Ecto neural progenitor cell (in vitro differentiated cells): ENCODE measurements around the gene GOT2.
"Not testable (repeated sequence)": the region's sequence is repeated elsewhere in the genome, so short reads cannot be mapped to it uniquely, and the experiment has no call there.

Experiments used
- DNase-seq: peaks from one replicate; pipeline ENCODE4 v3.0.0-alpha.2; 2018; ENCODE audit warnings: low spot score

Gene GOT2

DNA sequence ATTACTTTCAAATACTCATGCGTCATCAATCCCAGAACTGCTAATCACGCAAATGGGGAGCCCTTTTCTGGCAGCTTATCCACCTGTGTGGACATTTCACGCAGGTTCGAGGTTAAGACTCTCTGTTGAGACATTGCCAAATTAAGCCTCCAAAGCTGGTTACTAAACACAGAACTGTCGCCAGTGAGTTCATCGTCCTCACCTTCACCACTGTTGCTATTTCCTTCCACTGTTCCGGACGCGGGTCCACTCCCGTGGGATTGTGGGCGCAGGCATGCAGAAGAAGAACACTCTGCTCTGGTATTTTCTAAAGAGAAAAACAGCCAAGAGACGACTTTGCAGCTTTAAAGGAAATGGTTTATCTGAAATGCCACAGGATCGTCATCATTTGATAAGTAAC is 16.1 kb downstream of the GOT2 start:
- DNase-seq: no peak

DNA sequence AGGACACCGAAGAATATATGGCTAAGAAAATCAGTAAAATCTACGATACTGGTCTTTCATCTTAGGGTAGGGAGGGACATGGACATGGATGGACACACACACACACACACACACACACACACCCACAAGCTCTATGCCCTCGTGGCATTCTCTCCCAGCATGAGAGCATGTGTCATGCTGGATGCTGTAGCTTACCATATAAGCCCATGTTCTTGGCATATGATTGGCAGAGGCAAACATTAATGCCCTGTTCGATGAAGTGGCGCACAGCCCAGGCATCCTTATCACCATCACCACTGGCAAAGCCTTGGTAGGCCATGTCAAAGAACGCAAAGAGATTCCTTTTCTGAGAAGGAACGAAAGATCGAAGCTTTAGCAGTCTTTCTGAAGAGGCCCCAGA is 17.6 kb downstream of the GOT2 start:
- no peak for DNase-seq

- no peak for DNase-seq
These were observed 20.4 kb downstream of the GOT2 start for GRCh38 chr16:58713742-58714141.

DNA sequence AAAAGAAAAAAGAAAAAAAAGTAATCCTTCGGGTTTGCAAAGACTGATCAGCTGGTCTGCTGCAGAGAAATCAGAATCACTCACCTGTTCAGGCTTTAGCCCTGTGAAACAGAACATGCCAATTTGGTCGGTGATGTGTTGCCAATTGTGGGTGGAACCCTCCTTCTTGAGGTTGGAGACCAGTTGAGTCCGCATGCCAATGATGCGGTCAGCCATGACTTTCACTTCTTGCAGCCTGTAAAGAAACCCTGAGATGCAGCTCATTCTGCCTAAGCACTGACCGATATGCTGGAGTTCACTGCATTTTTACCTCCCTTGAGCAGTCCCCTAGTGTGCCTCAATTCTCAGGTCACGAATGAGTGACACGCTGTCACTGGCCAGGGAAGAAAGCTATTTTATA is 24.8 kb downstream of the GOT2 start:
- DNase-seq: no peak

GRCh38 chr16:58699151-58699550 is 35.0 kb downstream of the GOT2 start:
- no peak for DNase-seq

DNA sequence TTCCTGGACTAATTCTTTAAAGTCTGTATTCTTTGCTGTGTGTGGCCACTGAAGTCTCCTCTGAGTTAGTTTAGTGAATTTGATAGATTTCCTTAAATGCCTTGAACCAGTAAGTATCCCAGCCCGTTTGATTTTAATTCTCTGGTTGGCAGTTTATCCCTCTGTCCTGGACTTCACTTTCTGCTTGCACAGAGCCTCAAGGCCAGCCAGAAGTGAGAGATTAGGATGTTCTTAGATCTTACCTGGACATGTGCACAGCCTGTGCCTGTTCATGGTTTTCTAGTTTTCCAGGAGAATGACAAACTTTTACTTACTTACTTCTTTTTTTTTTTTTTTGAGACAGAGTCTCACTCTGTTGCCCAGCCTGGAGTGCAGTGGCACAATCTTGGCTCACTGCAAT is 38.7 kb downstream of the GOT2 start:
- no peak for DNase-seq

GRCh38 chr16:58692450-58692849 is 41.7 kb downstream of the GOT2 start:
- no peak for DNase-seq

GRCh38 chr16:58686985-58687706 is 47.0 kb downstream of the GOT2 start:
- not testable (repeated sequence) for DNase-seq

GRCh38 chr16:58685084-58685449 is 49.0 kb downstream of the GOT2 start:
- DNase-seq: no peak

DNA sequence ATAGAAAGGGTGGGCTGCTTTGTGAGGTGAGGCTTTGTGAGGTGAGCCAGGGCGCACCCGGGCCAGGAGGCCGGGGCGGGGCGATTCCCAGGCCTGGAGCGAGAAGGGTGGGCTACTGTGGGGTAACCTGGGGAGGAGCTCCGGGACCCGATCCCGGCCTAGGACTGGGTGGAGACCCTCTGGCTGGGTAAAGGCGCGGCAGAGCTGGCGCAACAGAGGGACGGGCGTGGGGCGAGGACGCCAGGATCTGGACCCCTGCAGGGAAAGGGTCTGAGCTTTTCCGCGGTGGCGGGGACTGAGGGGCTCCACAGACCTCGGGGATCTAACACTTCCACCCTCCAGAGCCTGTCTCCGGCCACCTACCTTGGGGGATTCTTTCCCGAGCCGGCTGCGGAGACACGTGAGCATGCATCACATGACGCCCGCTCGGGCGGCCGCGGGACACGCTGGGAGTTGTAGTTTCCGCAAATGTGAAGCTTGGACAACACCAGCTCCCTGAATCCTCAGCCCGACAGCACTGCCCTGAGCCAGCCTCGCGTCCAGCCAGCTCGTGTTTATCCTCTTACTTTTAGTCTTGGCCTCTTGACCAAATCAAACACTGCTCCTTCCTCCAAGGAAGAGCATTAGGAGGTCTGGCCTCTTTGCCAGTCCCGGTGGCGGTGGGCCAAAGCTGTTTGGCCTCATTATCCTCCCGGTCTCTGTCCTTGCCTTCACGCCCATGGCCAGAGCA is 49.6 kb downstream of the GOT2 start, which contains the start of gene SLC38A7:
Gene SLC38A7, minus strand, starts transcription at position 417 of the 730 bp plus-strand sequence. CDS start 4,644 bp downstream, outside the sequence.
- DNase-seq: peak; percentile 93

GRCh38 chr16:58684001-58684353 is 50.1 kb downstream of the GOT2 start:
- no peak for DNase-seq

DNA sequence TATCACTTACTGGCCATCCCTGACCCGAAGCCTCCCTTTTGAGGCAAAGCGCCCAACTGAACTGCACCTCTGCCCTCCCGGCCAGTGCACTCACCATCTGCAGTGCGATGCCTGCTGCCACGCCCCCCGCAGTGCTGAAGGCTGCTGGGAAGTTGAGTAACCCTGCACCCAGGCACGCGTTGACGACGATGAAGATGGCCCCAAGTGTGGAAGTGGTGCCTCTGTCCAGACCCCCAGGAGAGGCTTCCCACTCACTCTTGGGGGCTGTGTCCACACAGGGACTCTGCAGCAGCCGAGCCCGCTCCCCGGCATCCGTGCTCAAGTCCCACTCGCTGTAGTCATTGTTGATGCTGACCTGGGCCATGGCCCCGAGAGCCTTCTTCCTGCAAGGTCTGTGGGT is 54.4 kb downstream of the GOT2 start:
- no peak for DNase-seq

GRCh38 chr16:58678716-58679115 is 55.4 kb downstream of the GOT2 start:
- DNase-seq: no peak

DNA sequence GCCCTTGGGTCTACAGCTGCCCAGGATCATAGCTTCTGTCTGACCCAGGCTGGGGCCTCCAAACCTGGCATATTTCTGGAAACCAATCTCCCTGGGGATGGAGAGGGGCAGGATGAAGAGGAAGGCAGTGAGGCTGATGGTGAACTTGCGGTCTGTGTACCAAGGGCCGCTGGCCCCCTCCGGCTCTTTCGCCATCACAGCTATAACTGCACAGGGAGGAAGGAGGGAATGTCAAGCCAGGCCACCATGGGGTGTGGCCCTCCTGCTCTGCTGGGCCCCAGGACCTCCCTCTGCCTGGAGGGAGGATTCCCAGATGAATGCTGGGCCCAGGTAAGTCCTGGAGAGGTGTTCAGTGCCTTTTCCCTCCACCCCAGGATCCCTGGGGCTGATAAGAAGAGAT is 55.8 kb downstream of the GOT2 start:
- no peak for DNase-seq

- no peak for DNase-seq
These were observed 63.1 kb downstream of the GOT2 start for GRCh38 chr16:58670946-58671583.

DNA sequence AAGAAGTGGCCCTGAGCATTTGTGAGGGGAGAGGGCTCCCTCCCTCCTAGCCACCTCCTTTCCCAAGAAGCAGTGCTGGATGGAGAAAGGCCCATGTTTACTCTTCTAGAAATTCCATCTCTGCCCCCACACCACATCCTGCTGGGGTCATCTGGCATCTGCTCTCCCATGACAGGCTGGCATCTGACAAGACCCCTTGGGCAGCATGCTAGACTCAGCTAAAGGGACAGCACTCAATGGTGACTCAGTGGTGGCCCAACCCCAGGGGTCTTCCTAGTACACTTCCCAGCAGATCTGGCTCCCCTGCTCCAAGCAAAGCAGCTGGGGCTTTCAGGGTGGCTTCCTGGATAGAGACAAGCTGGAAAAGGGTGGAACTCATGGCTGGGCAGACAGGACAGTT is 63.9 kb downstream of the GOT2 start:
- DNase-seq: no peak

GRCh38 chr16:58665200-58665599 is 68.9 kb downstream of the GOT2 start:
- DNase-seq: no peak

- peak; percentile 52 for DNase-seq
These were observed 72.8 kb downstream of the GOT2 start for GRCh38 chr16:58661199-58661830.

- DNase-seq: not testable (repeated sequence)
These were observed 74.2 kb downstream of the GOT2 start for GRCh38 chr16:58659911-58660310.

DNA sequence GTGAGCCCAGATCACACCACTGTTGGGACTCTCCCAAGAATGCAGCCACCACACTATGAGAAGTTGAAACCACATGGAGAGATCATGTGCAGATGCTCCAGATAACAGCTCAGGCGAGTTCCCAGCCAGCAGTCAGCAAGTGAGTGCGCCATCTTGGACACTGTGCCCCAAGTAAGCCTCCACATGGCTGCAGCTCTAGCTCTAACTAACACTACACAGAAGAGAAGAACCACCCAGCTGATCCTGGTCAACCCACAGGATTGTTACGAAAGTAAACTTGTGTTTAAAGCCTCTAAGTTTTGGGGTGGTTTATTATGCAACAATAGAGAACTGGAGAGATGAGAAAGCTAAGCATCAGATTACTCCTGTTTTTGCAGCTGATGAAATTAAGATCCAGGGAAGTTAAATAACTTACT is 75.3 kb downstream of the GOT2 start:
- DNase-seq: no peak
